WTC11 (cell line): ENCODE measurements around the gene RSRC1. TPM values are rescaled to one million over a fixed set of nuclear protein-coding genes. Genes with fewer than 3 reads are reported as not detected.

Experiments used
- ATAC-seq: fragments of 200-7000 bp; cut with Tn5 transposase; 2 replicates; pipeline ENCODE4 v1.10.0; 2021; ENCODE audit warnings: mild to moderate bottlenecking, moderate library complexity
- CTCF ChIA-PET: fragments of 300-600 bp; sonication (Branson Sonifier 250); formaldehyde crosslinking; loops from one replicate; lab custom pipeline; 2021; ENCODE audit warnings: antibody characterized with exemption; lab: Charles Lee
- POLR2A ChIA-PET: fragments of 350-600 bp; sonication (Branson Sonifier 250); formaldehyde crosslinking; loops from one replicate; lab custom pipeline; 2021; ENCODE audit warnings: antibody characterized with exemption; lab: Charles Lee
- DNase-seq: peaks from one replicate; pipeline ENCODE4 v3.0.0; 2021; ENCODE audit warnings: low spot score
- H3K27ac Mint-ChIP-seq: 2 replicates; pipeline ENCODE4 v1.8.0; 2021; ENCODE audit warnings: mixed read lengths
- H3K27me3 Mint-ChIP-seq: 2 replicates; pipeline ENCODE4 v1.8.0; 2021; ENCODE audit warnings: low read depth, mild to moderate bottlenecking, moderate library complexity, mixed read lengths
- H3K36me3 Mint-ChIP-seq: 2 replicates; pipeline ENCODE4 v1.8.0; 2021; ENCODE audit warnings: mixed read lengths
- H3K4me1 Mint-ChIP-seq: 2 replicates; pipeline ENCODE4 v1.8.0; 2022; ENCODE audit warnings: mixed read lengths
- H3K4me3 Mint-ChIP-seq: 2 replicates; pipeline ENCODE4 v1.8.0; 2021; ENCODE audit warnings: mild to moderate bottlenecking, moderate library complexity, mixed read lengths
- H3K9me3 Mint-ChIP-seq: 2 replicates; pipeline ENCODE4 v1.8.0; 2021; ENCODE audit warnings: mixed read lengths
- AR ChIP-seq: fragments of 250-450 bp; sonication (Bioruptor Pico); IDR thresholded peaks from 2 replicates; pipeline ENCODE4 v1.9.0; 2021; ENCODE audit warnings: mild to moderate bottlenecking
- EMX1 ChIP-seq: fragments of 250-450 bp; sonication (Bioruptor Pico); IDR thresholded peaks from 2 replicates; pipeline ENCODE4 v1.8.0; 2021; ENCODE audit warnings: mild to moderate bottlenecking
- ETV6 ChIP-seq: sonication (generic); formaldehyde crosslinking; IDR thresholded peaks from 2 replicates; pipeline ENCODE4 v1.8.1; 2022; ENCODE audit warnings: mild to moderate bottlenecking, missing genetic modification reagents
- FOXK1 ChIP-seq: sonication (generic); formaldehyde crosslinking; IDR thresholded peaks from 2 replicates; pipeline ENCODE4 v1.8.0; 2022; ENCODE audit warnings: mild to moderate bottlenecking, moderate library complexity, missing genetic modification reagents
- GTF2I ChIP-seq: fragments of 250-450 bp; sonication (Bioruptor Pico); conservative IDR thresholded peaks from 2 replicates; pipeline ENCODE4 v1.4.0; 2021; ENCODE audit warnings: mild to moderate bottlenecking
- IRF2 ChIP-seq: sonication (generic); formaldehyde crosslinking; IDR thresholded peaks from 2 replicates; pipeline ENCODE4 v1.8.0; 2022; ENCODE audit warnings: low read depth, missing genetic modification reagents, borderline replicate concordance
- MXD4 ChIP-seq: fragments of 250-450 bp; sonication (Bioruptor Pico); IDR thresholded peaks from 2 replicates; pipeline ENCODE4 v1.8.0; 2021; ENCODE audit warnings: mild to moderate bottlenecking, moderate library complexity, borderline replicate concordance
- MYBL2 ChIP-seq: sonication (generic); formaldehyde crosslinking; IDR thresholded peaks from 2 replicates; pipeline ENCODE4 v1.8.1; 2023; ENCODE audit warnings: mild to moderate bottlenecking, moderate library complexity, missing genetic modification reagents
- NFYB ChIP-seq: sonication (generic); formaldehyde crosslinking; conservative IDR thresholded peaks from 2 replicates; pipeline ENCODE4 v1.8.0; 2022; ENCODE audit warnings: low read depth, missing genetic modification reagents
- OVOL2 ChIP-seq: fragments of 250-450 bp; sonication (Bioruptor Pico); IDR thresholded peaks from 2 replicates; pipeline ENCODE4 v1.9.0; 2021; ENCODE audit warnings: mild to moderate bottlenecking, borderline replicate concordance
- RORB ChIP-seq: fragments of 250-450 bp; sonication (Bioruptor Pico); IDR thresholded peaks from 2 replicates; pipeline ENCODE4 v1.9.0; 2021; ENCODE audit warnings: mild to moderate bottlenecking
- USF1 ChIP-seq: sonication (generic); formaldehyde crosslinking; IDR thresholded peaks from 2 replicates; pipeline ENCODE4 v1.8.0; 2022; ENCODE audit warnings: mild to moderate bottlenecking, missing genetic modification reagents
- ZBTB21 ChIP-seq: sonication (generic); formaldehyde crosslinking; IDR thresholded peaks from 2 replicates; pipeline ENCODE4 v1.8.1; 2023; ENCODE audit warnings: mild to moderate bottlenecking, missing genetic modification reagents, borderline replicate concordance
- ZNF121 ChIP-seq: sonication (generic); formaldehyde crosslinking; IDR thresholded peaks from 2 replicates; pipeline ENCODE4 v1.8.0; 2023; ENCODE audit warnings: missing genetic modification reagents
- ZNF138 ChIP-seq: sonication (generic); formaldehyde crosslinking; conservative IDR thresholded peaks from 2 replicates; pipeline ENCODE4 v1.8.1; 2022; ENCODE audit warnings: mild to moderate bottlenecking, moderate library complexity, missing genetic modification reagents
- ZNF232 ChIP-seq: sonication (generic); formaldehyde crosslinking; IDR thresholded peaks from 2 replicates; pipeline ENCODE4 v1.8.0; 2022; ENCODE audit warnings: mild to moderate bottlenecking, missing genetic modification reagents
- ZNF416 ChIP-seq: fragments of 250-450 bp; sonication (Bioruptor Pico); IDR thresholded peaks from 2 replicates; pipeline ENCODE4 v1.9.0; 2021; ENCODE audit warnings: mild to moderate bottlenecking, inconsistent platforms
- ZNF423 ChIP-seq: fragments of 250-450 bp; sonication (Bioruptor Pico); IDR thresholded peaks from 2 replicates; pipeline ENCODE4 v2.1.2; 2022; ENCODE audit warnings: mild to moderate bottlenecking, moderate library complexity
- total RNA-seq: library from RNA; stranded (reverse); gene quantifications from 3 replicates; pipeline ENCODE4 v1.2.3, GENCODE V29; 2021
- TF ChIP-seq, protein P1 (sequence below): sonication (generic); formaldehyde crosslinking; IDR thresholded peaks from 2 replicates; pipeline ENCODE4 v1.8.0; 2022; ENCODE audit warnings: mild to moderate bottlenecking, missing genetic modification reagents

The RSRC1 gene
- total RNA-seq, 1 experiment from 2014 or later: 21.3 TPM

DNA sequence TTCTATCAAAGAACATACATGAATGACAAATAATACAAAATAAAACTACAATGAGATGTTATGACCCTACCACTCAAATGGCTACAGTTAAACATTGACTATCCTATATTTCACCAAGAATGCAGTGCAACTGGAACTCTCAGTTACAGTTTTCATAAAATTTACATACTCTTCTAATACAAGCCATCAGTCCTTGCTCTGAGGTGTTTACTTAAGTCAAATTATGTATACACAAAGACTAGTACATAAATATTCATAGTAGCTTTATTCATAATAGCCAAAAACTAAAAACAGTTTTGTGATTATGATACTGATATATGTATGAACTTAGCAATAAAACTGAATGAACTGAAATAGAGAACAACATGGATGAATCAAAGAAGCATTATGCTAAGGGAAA lies 480.3 kb downstream of the RSRC1 start:
- ChIA-PET CTCF (interaction anchor here (1.1 kb wide), 1 partner anchor 16 kb away, joined by 3 read pairs; no protein-coding TSS in a partner anchor), POLR2A (no interaction called here)
- Mint-ChIP-seq H3K4me3 (no peak overlapping the region), H3K4me1 (no peaks in the 10 kb centered on the region), H3K9me3 (no peaks in the 10 kb centered on the region), H3K27me3 (no peaks in the 10 kb centered on the region), H3K36me3 (no peaks in the 10 kb centered on the region), H3K27ac (no peak overlapping the region)
- no peak for TF ChIP-seq RORB (CRISPR knock-in tag)
- no peak for TF ChIP-seq IRF2
- TF ChIP-seq MYBL2 (CRISPR knock-in tag): no peak
- no peak for TF ChIP-seq ZNF138 (CRISPR knock-in tag)
- no peak for TF ChIP-seq GTF2I (CRISPR knock-in tag)
- no peak for TF ChIP-seq OVOL2
- TF ChIP-seq NFYB: no peak
- TF ChIP-seq ZNF416 (CRISPR knock-in tag): no peak
- TF ChIP-seq AR (CRISPR knock-in tag): no peak
- no peak for TF ChIP-seq ZNF232 (CRISPR knock-in tag)
- no peak for TF ChIP-seq FOXK1 (CRISPR knock-in tag)
- no peak for TF ChIP-seq ETV6
- TF ChIP-seq ZBTB21: no peak
- no peak for TF ChIP-seq ZNF423 (CRISPR knock-in tag)
- TF ChIP-seq EMX1: no peak
- TF ChIP-seq MXD4: no peak
- TF ChIP-seq, protein P1, sequence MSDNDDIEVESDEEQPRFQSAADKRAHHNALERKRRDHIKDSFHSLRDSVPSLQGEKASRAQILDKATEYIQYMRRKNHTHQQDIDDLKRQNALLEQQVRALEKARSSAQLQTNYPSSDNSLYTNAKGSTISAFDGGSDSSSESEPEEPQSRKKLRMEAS (CRISPR knock-in tag): no peak
- no peak for TF ChIP-seq USF1 (CRISPR knock-in tag)
- no peak for TF ChIP-seq ZNF121 (CRISPR knock-in tag)
- ATAC-seq (no peak), DNase-seq (no peak)

Other genes starting within 250 kb of the RSRC1 start
- 0.21 to 0.57 TPM (median 0.32 TPM) in 3 replicates for gene SHOX2, start 3.7 kb upstream of the RSRC1 start, total RNA-seq